NT2/D1 (cell line): ENCODE measurements around the gene CHML.

Source experiments
- DNase-seq: peaks from one replicate; pipeline ENCODE4 v3.0.0-alpha.2; 2011; ENCODE audit warnings: low read depth, low spot score
- H3K27me3 ChIP-seq: 2 replicates; pipeline ENCODE4 v1.6.0; 2011; ENCODE audit warnings: mild to moderate bottlenecking; ENCODE audit not compliant: insufficient read length, insufficient read depth
- H3K36me3 ChIP-seq: 2 replicates; pipeline ENCODE4 v1.6.1; 2011; ENCODE audit warnings: mild to moderate bottlenecking, low read length, mixed read lengths; ENCODE audit not compliant: insufficient read depth, insufficient read length
- H3K4me1 ChIP-seq: 2 replicates; pipeline ENCODE4 v1.5.1; 2011; ENCODE audit not compliant: insufficient read depth, insufficient read length
- H3K4me3 ChIP-seq: 2 replicates; pipeline ENCODE4 v1.5.1; 2011; ENCODE audit warnings: low read depth; ENCODE audit not compliant: insufficient read length
- H3K9ac ChIP-seq: 2 replicates; pipeline ENCODE4 v1.6.0; 2011; ENCODE audit warnings: low read depth; ENCODE audit not compliant: insufficient read length
- H3K9me3 ChIP-seq: 2 replicates; pipeline ENCODE4 v1.5.1; 2011; ENCODE audit warnings: mild to moderate bottlenecking, low read length; ENCODE audit not compliant: insufficient read depth
- SUZ12 ChIP-seq: IDR thresholded peaks from 2 replicates; pipeline ENCODE4 v1.6.1; 2011; ENCODE audit not compliant: insufficient read length, insufficient read depth; ENCODE audit errors: extremely low read depth
- YY1 ChIP-seq: IDR thresholded peaks from 2 replicates; pipeline ENCODE4 v1.6.1; 2011; ENCODE audit not compliant: insufficient read length, insufficient read depth
- ZNF274 ChIP-seq: IDR thresholded peaks from 2 replicates; pipeline ENCODE4 v1.6.1; 2011; ENCODE audit warnings: mild to moderate bottlenecking, low read depth, low read length

The CHML gene

GRCh38 chr1:241644259-241644658 lies 4.1 kb upstream of the CHML start:
- TF ChIP-seq ZNF274 (no peak), YY1 (no peak), SUZ12 (no peak)
- Histone ChIP-seq H3K4me3 (no peak overlapping the region), H3K9ac (no peak overlapping the region), H3K27me3 (no peaks in the 10 kb centered on the region), H3K4me1 (no peaks in the 10 kb centered on the region), H3K9me3 (peaks cover 31% of the 10 kb centered on the region), H3K36me3 (no peaks in the 10 kb centered on the region)
- no peak for DNase-seq

DNA sequence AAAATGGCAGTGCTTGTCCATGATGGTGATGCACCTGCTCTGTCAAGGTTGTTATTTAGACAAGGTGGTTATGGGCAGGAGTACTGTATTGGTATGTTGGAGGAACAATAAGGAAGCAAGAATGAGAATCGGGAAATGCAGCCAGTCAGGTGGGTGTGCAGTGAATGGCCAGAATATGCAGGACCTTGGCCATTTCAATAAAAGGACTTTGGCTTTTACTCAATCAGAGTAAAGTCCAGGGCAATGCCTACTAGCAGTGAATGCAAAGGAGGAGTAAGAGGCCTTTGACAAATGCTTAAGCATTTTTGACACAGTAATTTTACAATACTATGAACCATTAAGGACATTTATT lies 2.4 kb upstream of the CHML start:
- no peaks in the 10 kb centered on the region for H3K27me3 ChIP-seq
- H3K4me1 ChIP-seq = no peaks in the 10 kb centered on the region
- H3K9me3 ChIP-seq = peaks cover 27% of the 10 kb centered on the region
- no peak overlapping the region for H3K4me3 ChIP-seq
- DNase-seq = no peak
- TF ChIP-seq ZNF274 = no peak
- H3K36me3 ChIP-seq = peaks cover 5% of the 10 kb centered on the region
- H3K9ac ChIP-seq = no peak overlapping the region

- Histone ChIP-seq H3K9me3 (peaks cover 27% of the 10 kb centered on the region), H3K4me3 (no peak overlapping the region), H3K9ac (no peak overlapping the region), H3K27me3 (no peaks in the 10 kb centered on the region), H3K4me1 (peaks cover 2% of the 10 kb centered on the region), H3K36me3 (peaks cover 11% of the 10 kb centered on the region)
- TF ChIP-seq ZNF274 = no peak
- TF ChIP-seq SUZ12 = no peak
- no peak for TF ChIP-seq YY1
- no peak for DNase-seq
These were observed 1.8 kb upstream of the CHML start for GRCh38 chr1:241641773-241642592.

DNA sequence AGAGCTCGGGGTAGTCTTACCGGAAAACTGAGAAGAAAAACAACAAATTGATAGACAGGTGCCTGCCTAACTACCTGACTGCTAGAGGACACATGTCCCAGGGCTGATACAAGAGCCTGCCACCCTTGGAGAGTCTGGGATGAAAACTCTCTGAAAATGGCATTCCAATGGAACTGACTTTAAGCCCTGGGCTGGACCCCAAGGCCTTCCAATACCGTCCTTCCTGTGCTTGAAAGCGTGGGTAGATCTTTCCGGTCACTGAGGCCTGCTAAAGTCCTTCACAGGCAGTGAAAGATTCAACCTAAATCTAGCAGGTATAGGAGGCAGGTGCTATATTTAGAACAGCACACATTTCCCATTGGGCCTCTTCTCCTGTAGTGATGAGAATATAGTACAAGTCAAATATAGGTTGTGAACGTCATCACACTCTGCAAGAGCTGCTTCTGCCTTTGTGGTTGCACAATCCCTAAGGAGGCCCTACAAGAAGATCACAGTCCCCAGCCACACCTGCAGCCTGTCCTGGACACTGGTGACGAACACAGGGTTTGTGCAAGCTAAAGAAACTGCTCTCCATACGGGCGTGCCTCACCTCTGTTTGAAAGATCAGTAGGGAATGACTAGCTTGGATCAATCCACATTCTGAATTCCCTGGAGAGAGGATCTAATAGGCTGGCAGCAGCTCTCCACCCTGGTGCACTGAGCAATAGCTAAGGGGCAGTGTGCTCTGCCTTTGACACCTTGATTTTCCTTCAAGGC lies 876 bp upstream of the CHML start:
- no peak for DNase-seq
- peaks cover 2% of the 10 kb centered on the region for H3K4me1 ChIP-seq
- H3K4me3 ChIP-seq = no peak overlapping the region

GRCh38 chr1:241639623-241640148 lies 483 bp downstream of the CHML start:
- TF ChIP-seq YY1 = no peak
- TF ChIP-seq ZNF274 = no peak
- TF ChIP-seq SUZ12 = no peak
- Histone ChIP-seq H3K36me3 (peaks cover 30% of the 10 kb centered on the region), H3K9ac (peak overlapping the region; percentile 96), H3K9me3 (peaks cover 32% of the 10 kb centered on the region), H3K4me1 (peaks cover 2% of the 10 kb centered on the region), H3K4me3 (peak overlapping the region; percentile 99), H3K27me3 (no peaks in the 10 kb centered on the region)
- DNase-seq = no peak

More for the DNA sequence above, 876 bp upstream of the CHML start:
- Histone ChIP-seq H3K36me3 (peaks cover 19% of the 10 kb centered on the region), H3K9ac (no peak overlapping the region), H3K9me3 (peaks cover 27% of the 10 kb centered on the region), H3K27me3 (no peaks in the 10 kb centered on the region)
- TF ChIP-seq ZNF274 (no peak), SUZ12 (no peak), YY1 (no peak)

- Histone ChIP-seq H3K27me3 (no peaks in the 10 kb centered on the region), H3K9ac (peak overlapping the region; percentile 77), H3K36me3 (peaks cover 36% of the 10 kb centered on the region), H3K4me1 (peaks cover 2% of the 10 kb centered on the region), H3K4me3 (peak overlapping the region; percentile 99), H3K9me3 (peaks cover 32% of the 10 kb centered on the region)
- no peak for DNase-seq
- TF ChIP-seq ZNF274 (no peak), SUZ12 (no peak), YY1 (no peak)
These were observed 1.1 kb downstream of the CHML start for GRCh38 chr1:241638909-241639622.
